NCI-H187 (cell line): ENCODE results near the gene POLD2.

Source experiments
- DNase-seq, 2 experiments: peaks; one replicate each; lab custom pipeline; 2025; lab: John Stamatoyannopoulos, UW

POLD2 gene

DNA sequence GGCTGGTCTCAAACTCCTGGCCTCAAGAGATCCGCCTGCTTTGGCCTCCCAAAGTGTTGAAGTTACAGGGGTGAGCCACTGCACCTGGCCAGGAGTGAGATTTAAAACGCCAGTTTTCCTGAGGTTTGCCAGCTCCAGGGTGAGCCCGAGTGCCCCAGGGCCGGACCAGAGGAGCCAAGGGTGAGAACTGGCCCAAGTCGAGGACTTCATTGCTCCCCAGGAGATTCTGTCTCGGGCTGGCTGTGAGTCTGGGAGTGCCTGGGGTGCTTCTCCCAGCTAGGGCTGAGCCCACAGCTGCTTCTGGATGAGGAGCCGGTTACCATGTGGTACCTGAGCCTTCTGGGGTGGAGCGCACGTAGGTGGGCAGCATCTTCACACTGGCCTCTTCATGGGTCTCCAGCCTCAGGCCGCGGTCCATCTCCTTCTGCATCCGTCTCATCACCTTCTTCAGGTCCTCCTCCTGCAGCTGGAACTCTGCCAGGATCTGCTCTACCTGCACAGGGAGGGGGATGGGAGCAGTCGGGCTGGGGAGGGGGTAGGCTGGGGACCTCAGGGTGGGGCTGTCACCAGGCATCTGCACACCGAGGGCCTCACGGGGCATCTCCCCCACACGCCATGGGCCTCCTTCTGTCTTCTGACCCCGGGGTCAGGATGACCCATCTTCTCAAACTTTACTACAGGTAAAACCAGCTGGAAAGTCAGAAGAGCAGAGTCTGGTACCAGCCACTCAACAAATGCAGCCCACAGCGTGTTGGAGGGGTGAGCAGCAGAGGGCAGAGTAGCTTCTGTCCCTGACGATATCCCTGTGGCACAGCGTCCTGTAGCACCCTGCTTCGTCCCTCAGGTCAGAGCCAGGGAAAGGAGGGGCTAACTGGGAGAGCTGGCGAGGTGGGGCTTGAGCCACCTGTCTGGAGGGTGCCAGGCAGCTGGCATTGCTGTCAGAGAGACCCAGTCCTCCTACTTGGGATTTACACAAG is 29.9 kb upstream of the POLD2 start:
- DNase-seq, result no peak

DNA sequence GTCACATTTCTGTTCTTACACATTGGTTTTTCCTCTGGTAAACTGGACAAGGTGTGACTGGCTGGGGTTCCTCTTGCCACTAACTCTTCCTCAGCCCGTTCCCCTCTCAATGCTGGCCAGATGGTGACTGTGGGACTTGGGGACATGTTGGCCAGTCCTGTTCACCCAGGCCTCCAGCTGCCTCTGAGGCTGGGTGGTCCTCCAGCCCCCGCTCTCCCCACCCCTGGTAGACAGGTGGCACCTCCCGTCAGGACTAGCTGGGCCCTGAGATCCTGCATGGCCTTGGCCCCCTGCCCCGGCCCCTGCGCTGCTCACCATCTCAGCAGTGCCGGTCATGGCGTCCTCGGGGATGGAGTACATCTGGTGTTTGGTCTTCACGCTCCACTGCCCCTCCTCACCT is 28.6 kb upstream of the POLD2 start:
- DNase-seq, result no peak

DNA sequence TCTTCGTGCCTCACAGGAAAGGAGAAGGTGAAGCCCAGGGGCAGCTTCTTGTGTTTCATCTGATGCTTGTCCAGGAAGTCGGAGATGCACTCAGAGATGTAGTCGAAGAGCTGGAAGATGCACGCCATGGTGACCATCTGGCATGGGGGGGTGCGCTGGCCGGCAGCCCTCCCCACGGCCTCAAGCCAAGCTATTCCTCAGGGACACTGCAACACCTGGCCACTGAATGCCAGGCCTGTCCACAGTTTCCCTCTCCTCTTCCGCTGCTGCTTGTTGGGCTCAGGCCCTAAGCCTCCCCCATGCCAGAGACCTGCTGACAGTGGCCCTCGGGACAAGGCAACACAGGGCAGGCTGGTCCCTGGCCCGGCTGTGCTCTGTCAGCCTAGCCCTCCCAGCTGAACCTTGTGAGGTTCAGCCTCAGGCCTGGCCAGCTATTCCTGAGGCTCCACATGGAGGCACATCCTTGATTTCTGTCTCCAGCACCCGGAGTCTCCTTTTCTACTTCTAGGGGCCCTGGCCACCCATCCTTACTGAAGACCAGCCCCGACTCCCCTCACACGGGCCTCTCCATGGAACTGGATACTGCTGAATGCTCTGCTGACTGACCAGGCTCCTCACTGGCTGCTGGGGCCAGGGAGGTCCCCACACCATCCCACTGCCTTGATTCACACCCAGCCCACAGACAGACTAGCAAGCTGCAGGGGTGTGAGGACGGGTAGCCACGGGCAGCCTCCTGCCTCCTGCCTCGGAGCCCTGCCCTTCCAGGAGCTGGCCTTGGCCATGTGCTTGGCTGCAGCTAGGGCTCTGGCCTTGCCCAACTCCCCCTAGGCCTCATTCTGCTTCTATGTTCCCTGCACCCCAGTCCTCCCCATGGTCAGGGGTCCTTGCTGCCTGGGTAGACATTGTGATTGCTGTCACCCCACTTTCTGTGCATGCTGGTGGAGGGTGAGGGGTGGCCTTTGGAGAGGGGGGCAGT is 27.9 kb upstream of the POLD2 start:
- no peak for DNase-seq

DNA sequence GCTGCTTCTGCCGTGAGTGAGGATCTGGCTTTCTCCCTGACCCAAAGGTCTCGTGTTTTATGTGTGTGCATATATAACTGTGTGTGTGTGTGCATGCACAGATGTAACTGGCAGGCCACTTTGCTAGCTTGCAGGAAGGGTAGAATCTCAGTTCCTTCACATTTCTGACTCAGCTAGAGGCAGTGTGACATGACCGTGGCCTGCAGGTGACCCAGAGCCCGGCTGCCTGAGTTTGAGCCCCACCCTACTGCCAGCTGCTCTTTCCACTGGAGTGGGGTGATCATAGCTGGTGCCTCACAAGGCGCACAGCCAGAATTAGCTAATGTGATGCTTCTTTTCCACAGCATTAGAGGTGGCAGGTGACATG is 27.1 kb upstream of the POLD2 start:
- no peak for DNase-seq

DNA sequence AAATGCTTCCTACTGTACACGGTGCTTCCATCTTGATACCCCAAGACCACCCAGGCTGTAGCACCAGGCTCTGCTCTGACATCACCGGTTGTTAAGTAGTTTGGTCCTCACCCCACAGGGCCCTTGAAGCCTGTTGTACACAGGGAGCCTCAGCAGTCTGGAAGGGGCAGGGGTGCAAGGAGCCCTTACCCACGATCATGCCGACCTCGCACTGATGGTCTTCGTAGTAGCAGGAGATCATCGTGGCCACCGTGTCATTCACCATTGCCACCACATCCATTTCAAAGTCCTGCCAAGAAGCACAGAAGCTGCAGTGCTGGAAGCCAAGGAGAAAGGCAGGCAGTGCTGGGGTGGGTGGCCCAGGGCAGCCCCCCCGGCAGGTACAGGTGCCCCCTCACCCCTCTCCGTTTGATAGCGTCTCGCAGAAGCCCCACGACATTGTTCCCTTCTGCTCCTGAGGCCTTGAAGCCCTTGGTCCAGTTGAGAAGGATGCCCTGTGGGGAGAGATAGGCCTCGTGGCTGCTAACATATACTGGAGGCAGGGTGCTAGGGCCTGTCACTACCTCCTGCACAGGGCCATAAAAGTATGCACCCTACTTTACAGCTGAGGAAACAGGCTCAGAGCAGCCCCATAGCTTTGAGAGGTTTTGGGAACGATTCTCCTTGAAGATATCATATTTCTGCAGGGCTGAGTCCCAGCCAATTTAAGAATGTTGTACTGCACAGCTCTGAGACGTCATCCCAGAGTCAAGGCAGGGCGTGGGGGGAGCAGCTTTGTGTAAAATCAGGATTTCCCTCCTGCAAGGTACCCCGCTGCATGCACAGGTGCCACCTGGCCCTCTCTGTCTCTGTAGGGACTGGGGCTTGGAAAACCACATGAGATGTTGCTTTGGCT is 26.5 kb upstream of the POLD2 start:
- DNase-seq, result no peak

DNA sequence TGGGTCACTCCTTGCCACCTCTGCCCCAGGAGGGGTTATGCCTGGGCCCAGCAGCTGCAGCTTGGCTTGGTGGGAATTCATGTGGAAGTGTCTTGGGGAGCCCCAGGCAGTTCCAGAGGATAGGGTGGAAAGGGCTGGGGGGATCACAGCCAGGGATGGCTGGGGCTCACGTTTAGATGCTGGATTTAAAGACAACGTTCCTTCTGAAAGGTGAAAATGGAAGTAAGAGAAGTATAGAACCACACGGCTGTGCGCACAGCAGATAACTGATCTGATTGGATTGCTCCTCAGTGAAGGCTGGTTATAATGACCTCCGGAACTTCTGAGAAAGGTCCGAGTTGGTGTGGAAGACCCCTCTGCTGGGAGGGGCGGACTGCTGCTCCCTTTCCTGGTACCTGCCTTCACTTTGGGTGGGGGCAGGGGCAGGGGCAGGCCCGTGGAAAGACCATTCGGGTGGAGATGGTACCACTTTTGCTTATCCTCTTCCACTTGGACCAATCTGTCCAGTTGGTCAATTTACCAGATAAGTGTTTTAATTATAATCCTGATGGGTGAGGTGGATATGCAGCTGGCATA is 25.7 kb upstream of the POLD2 start:
- DNase-seq, result no peak

DNA sequence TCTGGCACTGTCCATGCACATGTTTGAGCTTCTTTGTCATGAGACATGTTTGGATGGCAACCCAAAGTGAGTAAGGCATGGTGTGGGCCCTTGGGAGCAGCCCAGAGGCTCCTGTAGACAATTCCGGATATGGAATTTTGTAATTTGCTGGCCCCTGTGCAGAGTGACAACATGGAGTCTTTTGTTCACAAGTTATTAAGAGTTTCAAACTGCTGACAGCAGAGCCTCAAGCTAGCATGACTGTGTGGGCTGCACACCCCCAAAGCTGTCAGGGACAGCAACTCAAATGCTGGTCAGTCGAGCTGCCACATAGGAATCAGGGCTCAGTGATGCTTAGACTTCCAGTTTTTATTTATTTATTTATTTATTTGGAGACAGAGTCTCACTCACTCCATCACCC is 24.8 kb upstream of the POLD2 start:
- no peak for DNase-seq

DNA sequence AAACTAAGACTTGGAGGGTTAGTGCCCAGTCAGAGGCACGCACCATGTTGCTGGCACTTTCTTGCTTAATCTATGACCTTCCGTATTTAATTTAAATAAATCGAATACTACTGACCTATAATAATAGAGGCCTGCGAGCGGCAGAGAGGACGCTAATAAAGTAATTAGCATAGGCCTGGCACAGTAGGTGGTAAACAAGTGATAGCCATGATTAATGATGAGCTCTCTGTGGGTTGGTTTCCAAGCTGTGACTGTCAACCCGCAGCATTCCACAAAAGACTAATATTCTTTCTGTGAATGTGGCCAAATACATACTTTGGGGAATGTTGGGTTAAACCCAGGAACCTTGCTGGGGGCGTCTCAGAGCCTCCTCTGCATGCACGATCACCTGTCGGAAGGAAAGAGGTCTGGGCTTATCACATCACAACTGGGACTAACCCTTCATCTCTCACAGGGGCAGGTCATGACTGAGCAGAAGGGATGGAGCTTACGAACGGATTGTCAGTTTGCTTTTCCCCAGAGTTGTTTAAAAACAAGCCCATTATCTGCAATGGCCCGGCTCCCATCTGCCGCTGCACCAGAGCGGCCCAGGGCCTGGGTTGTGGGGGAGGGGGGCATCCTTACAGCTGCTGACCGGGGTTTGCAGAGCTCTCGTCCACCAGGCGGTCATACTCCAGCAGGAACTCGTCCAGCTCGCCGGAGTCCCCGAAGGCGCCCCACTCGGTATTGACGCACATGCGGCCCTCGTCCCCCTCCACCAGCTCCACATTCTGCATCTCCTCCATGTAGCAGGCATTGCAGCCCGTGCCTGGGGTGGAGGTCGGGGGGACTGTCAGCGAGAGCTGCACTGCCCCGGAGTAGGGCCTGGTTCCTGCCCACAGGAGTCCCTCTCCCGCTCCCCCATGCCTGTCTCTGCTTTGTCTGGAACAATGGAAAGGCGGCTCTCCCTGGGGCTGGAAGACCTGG is 24.0 kb upstream of the POLD2 start:
- DNase-seq, result no peak

DNA sequence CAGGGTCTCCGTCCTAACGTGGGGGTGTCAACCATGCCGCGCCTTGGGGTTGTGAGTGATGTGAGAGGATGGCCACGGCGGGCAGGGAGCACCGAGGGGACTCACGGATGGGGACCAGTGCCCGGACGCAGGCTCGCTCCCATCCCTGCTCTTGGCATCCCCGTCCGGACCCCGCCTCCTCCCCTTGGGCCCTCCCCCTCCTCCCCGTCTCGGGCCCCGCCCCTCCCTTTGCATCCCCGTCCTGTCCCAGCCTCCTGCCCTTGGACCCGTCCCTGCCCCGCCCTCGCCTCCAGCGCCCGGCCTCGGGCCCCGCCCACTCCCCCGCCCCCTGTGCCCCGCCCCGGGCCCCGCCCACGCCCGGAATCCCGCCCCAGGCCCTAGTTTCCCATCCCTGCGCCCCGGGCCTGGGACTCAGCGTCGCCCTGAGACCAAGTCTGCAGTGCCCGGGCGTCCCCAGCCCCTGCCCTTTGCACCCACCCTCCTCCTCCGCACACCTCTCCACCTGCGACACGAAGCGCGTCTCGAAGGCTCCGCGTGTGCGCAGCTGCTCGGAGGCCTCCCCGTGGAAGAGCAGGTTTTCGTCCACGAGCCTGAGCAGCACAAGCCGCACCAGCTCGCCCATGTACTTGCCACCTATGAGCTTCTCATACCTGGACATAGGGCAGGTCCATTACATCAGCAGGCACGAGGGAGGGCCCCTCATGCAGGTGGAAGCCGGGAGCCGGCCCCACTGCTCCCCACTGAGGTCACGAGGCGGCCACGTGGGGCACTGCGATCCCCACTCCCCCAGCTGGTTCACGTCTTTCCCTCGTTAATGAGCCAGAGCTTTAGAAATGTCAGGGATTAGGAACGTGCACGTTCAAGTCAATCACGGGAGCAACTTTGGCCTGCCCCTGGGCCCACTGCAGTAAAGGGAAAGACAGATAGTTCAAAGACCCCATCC is 22.9 kb upstream of the POLD2 start:
- DNase-seq, result no peak

DNA sequence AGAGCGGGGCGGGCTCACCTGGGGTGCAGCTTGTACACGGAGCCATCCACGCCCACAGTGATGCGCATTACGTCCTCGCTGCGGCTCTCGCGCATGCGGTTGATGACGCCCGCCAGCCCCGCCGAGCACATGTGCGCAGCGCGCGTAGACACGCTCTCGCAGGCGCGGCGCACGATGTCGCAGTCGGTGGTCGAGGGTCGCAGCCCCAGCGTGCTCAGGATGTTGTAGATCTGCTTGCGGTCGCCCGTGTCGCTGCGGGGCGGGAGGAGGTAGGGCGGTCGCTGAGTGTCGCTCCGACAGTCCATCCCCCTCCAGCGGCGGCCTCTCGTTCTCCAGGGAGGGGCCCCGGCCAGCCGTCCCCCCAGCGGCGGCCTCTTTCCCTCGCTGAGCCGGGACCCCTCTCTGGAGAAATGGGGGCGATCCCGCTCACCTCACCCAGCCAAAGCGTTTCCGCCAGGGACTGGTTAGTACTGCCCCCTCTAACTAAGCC is 22.2 kb upstream of the POLD2 start:
- no peak for DNase-seq

DNA sequence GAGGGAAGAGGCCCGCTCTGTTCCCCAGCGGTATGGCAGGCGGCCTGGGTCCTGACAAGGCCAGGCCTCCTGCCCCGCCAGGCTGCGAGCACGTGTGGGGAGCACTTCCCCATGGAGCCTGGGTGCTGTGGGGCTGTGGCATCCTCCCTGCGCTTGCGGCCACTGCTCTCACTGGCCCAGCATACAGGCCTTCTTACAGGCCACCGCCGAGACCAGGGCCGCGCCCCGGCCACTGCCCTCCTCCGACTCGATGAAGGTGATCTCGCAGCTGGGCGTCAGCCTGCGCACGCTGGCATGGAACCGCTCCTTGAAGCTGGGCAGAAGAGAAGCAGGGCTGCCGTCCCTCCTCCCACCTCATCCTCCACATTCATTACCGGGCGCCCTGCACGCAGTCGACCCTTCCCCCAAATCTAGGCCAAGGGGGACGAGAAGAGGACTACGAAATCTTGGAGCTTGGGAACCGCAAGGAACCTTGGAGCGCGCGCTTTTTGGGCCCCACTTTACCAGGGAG is 21.7 kb upstream of the POLD2 start:
- DNase-seq, result no peak

DNA sequence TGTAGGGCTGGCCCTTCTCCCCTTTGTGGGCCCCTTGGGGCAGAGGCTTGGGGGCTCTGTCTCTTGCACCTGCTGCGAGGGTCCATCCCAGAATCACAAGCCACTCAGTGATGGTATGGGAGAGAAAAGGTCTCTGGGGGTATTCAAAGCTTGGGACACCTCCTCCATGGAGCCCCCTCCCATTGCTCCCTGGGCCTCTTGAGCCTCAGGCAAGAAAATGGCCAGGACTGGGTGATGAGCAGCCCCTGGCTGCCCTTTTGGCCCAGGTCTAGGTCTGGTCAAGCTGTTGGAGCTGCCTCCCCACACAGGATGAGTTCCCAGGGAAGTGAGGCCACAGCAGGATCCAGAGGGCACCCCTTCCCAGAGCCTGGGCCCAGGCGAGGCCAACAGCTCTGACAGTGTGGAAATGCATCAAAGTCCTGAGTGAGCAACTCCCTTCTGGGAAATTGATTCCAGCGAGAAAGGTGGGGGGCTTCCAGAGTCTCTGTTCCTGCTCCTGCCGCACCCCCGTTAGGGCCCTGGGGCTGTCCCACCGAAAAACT is 21.1 kb upstream of the POLD2 start:
- no peak for DNase-seq

DNA sequence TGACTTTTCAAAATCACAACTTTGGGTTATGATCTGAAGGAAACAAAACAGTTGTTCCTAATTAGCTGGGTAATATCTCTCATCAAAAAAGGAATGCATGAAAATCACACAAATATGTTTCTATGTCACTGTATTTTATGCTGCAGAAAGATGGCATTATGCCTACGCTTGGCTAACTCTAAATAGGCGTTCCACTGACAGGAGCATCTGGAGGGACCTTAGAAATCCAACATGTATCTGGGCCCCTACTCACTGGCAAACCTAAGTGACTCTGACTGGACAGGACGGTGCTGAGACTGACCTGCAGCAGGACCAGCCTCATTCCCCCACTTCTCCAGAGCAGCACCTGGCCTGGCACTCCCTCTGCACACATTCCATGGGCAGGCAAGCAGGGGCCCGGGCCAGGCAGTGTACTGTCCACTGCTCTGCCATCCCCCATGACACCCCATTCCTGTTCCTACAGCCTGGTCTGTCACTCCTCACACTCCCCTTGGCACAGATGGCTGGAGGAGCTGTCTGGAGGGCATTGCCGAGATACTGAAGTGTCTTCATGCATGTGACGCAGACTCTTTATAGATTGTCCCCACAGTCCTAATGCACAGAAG is 20.4 kb upstream of the POLD2 start:
- DNase-seq, result no peak

DNA sequence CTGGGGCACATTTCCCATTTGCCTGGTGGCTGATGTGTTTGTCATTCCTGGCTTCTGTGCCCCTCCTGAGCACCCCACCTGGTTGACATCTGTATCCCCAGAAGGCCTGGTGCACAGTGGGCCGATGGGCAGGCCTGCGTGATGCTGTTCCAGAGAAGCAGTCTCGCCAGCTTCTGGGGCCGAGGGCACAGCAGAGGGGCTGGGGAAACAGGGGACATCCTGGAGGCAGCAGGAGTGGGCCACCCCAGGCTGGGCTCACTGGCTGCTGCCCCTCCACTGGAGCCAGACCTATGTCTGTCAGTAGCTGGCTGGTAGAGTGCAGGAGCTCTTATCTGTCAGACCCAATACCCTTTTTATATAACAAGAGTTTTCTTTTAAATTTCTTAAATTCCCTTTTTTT is 18.7 kb upstream of the POLD2 start:
- DNase-seq, result no peak

DNA sequence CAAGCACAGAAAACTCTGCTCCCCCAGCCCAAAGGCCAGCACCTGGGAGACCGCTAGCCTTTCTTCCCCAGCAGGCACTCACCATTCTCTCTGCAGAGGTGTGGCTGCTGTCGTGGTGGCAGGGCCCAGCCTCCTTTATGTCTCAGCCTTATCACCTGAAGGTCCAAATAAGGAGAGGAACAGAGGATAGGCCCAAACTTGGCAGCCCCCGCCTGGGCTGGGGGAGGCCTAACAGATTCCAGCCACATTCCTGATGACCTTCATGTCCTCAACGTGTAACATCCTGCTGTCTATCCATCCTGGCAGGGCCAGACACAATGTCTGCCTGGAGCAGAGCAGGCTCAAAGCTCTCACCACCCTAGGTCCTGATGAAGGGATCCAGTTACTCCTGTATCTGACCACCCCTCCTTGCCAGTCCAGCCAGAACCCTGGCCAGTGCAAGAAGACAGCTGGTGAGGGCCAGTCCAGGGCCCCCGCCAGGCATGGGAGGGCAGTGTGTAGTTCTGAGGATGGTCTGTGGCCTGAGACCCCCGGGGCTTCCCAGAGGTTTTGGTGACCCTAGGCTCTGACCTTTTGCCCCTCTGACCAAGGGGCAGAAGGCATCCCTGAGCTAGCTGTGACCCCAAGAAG is 18.0 kb upstream of the POLD2 start, which contains the start of gene MYL7:
TSS of gene MYL7 (minus strand) at position 112 of the 630 bp plus-strand sequence. CDS start at position 85, 27 bp downstream.
- DNase-seq, result no peak

DNA sequence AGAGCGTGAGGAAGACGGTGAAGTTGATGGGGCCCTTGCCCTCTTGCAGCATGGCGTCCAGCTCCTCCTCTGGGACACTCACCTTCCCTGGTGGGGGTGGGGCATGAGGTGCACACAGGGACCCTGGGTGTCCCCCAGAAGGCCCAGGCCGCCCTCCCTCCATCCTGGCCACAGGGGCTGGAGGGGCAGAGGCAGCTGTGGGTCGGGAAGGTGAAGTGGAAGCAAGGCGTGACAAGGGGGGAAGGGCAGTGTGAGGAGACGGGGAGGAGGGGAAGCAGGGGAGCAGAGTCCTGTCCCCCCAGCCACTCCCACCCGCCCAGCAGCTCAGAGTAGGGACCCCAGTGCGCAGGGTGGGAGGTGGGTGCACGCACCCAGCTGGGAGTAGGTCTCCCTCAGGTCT is 17.0 kb upstream of the POLD2 start:
- no peak for DNase-seq

DNA sequence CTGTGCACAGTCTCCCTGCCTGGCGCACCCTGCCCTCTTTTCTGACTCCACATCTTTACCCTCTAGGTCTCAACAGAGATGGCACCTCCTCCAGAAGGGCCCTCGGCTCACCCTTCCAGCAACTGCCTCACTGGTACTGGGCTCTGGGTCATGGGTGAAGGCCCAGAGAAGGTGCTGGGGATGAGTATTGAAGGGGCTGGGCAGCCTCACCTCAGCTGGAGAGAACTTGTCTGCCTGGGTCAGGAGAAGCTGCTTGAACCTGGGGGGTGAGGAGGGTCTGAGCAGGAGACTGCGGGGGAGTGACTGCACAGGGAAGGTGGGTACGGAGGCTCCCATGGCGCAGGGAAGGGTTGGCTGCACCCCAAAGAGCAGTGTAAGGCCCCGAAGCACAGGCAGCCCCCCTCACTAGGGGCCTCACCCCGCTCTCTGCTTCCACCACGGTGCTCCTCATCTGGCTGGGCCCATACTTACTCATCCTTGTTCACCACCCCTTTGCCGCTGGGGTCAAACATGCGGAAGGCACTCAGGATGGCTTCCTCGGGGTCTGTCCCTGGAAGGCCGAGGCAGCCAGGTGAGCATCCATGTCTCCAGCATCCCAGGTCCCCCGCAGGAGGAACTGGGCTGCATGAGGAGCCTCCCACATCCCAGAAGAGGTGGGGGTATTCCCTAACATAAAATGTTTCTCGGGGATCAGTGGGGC is 16.1 kb upstream of the POLD2 start:
- DNase-seq, result no peak
